ENCODE results near the gene KIAA0040.

KIAA0040 gene

DNA sequence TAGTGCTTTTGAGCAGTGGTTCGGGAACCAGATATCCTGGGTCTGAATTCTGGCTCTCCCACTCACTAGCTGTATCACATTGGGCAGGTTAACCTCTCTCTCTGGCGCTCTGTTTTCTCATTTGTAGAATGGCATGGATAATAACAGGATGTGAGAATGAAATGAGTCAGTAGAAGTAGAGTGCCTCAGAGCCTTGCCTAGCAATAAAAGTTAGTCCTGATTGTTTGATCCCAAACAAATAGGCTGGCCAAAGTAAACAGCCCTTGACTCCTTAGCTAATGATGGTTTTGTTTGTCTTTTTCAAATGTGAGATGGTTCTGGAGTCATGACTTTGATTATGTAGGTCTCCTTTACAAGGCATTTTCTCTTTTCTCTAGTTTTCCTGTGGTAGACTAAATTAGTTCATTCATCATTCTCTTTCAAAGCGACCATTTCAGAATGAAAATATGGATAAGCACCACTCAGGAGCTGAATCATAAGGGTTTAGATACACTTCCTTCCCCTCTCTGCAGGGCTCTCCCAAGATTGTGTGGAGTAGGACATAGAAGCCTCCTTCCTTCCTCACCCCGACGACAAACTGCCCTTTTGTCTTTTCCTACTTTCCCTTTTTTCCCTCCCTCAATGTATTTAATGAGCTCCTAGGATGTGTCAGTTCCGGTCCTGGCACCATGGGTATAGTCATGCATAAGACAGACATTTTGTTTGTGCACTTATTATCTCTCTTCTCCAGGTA, 23.1 kb downstream of the KIAA0040 start:
- H3K9me3 ChIP-seq (ENCODE audit: severe bottlenecking): no peaks in the 10 kb centered on the region
- TF ChIP-seq, protein P1, sequence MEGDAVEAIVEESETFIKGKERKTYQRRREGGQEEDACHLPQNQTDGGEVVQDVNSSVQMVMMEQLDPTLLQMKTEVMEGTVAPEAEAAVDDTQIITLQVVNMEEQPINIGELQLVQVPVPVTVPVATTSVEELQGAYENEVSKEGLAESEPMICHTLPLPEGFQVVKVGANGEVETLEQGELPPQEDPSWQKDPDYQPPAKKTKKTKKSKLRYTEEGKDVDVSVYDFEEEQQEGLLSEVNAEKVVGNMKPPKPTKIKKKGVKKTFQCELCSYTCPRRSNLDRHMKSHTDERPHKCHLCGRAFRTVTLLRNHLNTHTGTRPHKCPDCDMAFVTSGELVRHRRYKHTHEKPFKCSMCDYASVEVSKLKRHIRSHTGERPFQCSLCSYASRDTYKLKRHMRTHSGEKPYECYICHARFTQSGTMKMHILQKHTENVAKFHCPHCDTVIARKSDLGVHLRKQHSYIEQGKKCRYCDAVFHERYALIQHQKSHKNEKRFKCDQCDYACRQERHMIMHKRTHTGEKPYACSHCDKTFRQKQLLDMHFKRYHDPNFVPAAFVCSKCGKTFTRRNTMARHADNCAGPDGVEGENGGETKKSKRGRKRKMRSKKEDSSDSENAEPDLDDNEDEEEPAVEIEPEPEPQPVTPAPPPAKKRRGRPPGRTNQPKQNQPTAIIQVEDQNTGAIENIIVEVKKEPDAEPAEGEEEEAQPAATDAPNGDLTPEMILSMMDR (IDR thresholded peaks at IDR 0.05; ENCODE audit: poor library complexity, severe bottlenecking): no peak
- no peaks in the 10 kb centered on the region for H3K27me3 ChIP-seq (ENCODE audit: insufficient read depth, poor library complexity, severe bottlenecking)
- peaks cover 66% of the 10 kb centered on the region for H3K36me3 ChIP-seq (ENCODE audit: low read depth)
- H3K4me3 ChIP-seq (ENCODE audit: severe bottlenecking): no peak overlapping the region
- DNase-seq (ENCODE audit: low spot score) (no peak), ATAC-seq (ENCODE audit: low read depth) (peak; percentile 96)
- H3K4me1 ChIP-seq (ENCODE audit: insufficient read depth, poor library complexity, severe bottlenecking): peaks cover 19% of the 10 kb centered on the region
- H3K27ac ChIP-seq (ENCODE audit: poor library complexity, severe bottlenecking): peak overlapping the region; percentile 80

DNA sequence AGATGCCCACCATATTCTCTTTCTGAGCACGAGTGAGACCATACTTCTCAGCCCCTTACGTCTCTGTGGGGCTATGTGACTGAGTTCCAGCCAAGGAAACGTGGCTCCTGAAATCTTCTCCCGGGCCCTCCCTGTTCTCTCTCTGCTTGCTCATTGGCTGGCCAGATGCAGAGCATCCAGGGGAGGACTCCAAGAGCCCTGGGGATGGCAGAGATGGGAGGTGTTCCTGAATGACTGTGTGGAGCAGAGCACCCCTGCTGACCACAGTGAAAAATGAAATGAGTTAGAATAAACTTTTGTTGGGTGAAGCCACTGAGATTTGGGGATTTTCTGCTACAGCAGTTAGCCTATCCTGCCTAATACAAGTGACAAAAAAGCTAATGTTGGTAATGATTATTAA, 23.8 kb downstream of the KIAA0040 start:
- DNase-seq (ENCODE audit: low spot score) (no peak), ATAC-seq (ENCODE audit: low read depth) (no peak)

DNA sequence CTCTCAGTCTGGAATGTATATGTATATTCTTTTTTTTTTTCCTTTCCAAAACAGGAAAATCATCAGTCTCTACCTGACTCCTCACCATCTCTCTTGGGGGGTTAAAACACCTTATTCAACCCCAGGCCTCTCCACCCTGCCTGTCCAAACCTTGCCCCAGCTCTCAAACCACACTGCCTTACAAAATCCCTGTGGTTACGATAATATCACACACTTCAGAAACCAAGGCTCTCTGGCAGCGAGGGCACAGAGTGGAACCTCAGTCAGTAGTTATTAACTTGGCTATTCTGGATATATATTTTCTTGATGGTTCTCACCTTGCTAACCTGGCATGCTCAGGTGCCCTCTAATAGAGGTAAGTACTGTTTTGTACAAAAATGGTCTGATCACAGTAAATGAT, 24.7 kb downstream of the KIAA0040 start:
- ATAC-seq (ENCODE audit: low read depth) (no peak), DNase-seq (ENCODE audit: low spot score) (no peak)
- peaks cover 19% of the 10 kb centered on the region for H3K4me1 ChIP-seq (ENCODE audit: insufficient read depth, poor library complexity, severe bottlenecking)
- H3K36me3 ChIP-seq (ENCODE audit: low read depth): peaks cover 68% of the 10 kb centered on the region
- no peaks in the 10 kb centered on the region for H3K9me3 ChIP-seq (ENCODE audit: severe bottlenecking)
- H3K27ac ChIP-seq (ENCODE audit: poor library complexity, severe bottlenecking): no peak overlapping the region
- TF ChIP-seq, protein P1 (IDR thresholded peaks at IDR 0.05; ENCODE audit: poor library complexity, severe bottlenecking): no peak
- no peak overlapping the region for H3K4me3 ChIP-seq (ENCODE audit: severe bottlenecking)
- H3K27me3 ChIP-seq (ENCODE audit: insufficient read depth, poor library complexity, severe bottlenecking): no peaks in the 10 kb centered on the region

More for the DNA sequence above, 23.8 kb downstream of the KIAA0040 start:
- H3K9me3 ChIP-seq (ENCODE audit: severe bottlenecking): no peaks in the 10 kb centered on the region
- peaks cover 19% of the 10 kb centered on the region for H3K4me1 ChIP-seq (ENCODE audit: insufficient read depth, poor library complexity, severe bottlenecking)
- no peaks in the 10 kb centered on the region for H3K27me3 ChIP-seq (ENCODE audit: insufficient read depth, poor library complexity, severe bottlenecking)
- TF ChIP-seq, protein P1 (IDR thresholded peaks at IDR 0.05; ENCODE audit: poor library complexity, severe bottlenecking): no peak
- H3K36me3 ChIP-seq (ENCODE audit: low read depth): peaks cover 66% of the 10 kb centered on the region
- peak overlapping the region; percentile 80 for H3K27ac ChIP-seq (ENCODE audit: poor library complexity, severe bottlenecking)
- H3K4me3 ChIP-seq (ENCODE audit: severe bottlenecking): no peak overlapping the region

DNA sequence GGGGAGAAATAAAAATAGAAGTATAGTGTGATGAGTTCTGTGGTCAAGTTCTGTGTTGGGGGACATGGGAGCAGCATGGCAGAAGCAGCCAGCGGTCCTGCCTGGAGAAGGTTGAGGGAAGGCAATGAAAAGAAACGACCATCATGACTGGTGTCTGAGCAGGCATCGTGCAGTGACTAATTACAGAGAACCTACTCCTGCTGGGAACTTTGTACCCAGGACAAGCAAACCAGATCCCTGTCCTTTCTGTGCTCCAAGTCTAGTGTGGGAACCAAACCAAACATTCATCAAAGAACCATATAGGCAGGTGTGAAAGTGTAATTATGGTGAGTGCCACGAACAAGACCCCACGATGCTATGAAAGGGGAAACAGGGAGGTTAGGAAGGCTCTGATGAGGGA, 25.8 kb downstream of the KIAA0040 start:
- DNase-seq (ENCODE audit: low spot score): no peak
- no peak overlapping the region for H3K27ac ChIP-seq (ENCODE audit: poor library complexity, severe bottlenecking)

More for the DNA sequence above, 25.8 kb downstream of the KIAA0040 start:
- Histone ChIP-seq H3K4me1 (ENCODE audit: insufficient read depth, poor library complexity, severe bottlenecking) (peaks cover 19% of the 10 kb centered on the region), H3K9me3 (ENCODE audit: severe bottlenecking) (no peaks in the 10 kb centered on the region), H3K36me3 (ENCODE audit: low read depth) (peaks cover 63% of the 10 kb centered on the region), H3K4me3 (ENCODE audit: severe bottlenecking) (no peak overlapping the region), H3K27me3 (ENCODE audit: insufficient read depth, poor library complexity, severe bottlenecking) (no peaks in the 10 kb centered on the region)
- ATAC-seq (ENCODE audit: low read depth): no peak
- TF ChIP-seq, protein P1 (IDR thresholded peaks at IDR 0.05; ENCODE audit: poor library complexity, severe bottlenecking): no peak
